GM23338 (cell line): ENCODE data around the gene ACOX3. TPM values are rescaled to one million over a fixed set of nuclear protein-coding genes. Genes with fewer than 3 reads are reported as not detected.

Experiments used
- ATAC-seq: fragments of 200-7000 bp; cut with Tn5 transposase; 3 replicates; pipeline ENCODE4 v1.9.1; 2020
- DNase-seq: peaks from one replicate; pipeline ENCODE4 v3.0.0-alpha.2; 2015; ENCODE audit warnings: low spot score
- H2AFZ ChIP-seq: fragments of 200-600 bp; sonication (generic); 2 replicates; pipeline ENCODE4 v1.8.0; 2016; ENCODE audit warnings: antibody characterized with exemption, mild to moderate bottlenecking, moderate library complexity
- H3F3A ChIP-seq: fragments of 200-600 bp; sonication (generic); replicated peaks from 2 replicates; pipeline ENCODE4 v1.8.0; 2017; ENCODE audit warnings: antibody characterized with exemption, mixed run types, low read depth
- H3K27ac ChIP-seq: fragments of 200-600 bp; sonication (generic); 2 replicates; pipeline ENCODE4 v1.6.1; 2016; ENCODE audit warnings: low read depth
- H3K27me3 ChIP-seq: fragments of 200-600 bp; sonication (generic); 2 replicates; pipeline ENCODE4 v1.8.0; 2016; ENCODE audit warnings: mild to moderate bottlenecking, mixed run types, moderate library complexity; ENCODE audit not compliant: insufficient read depth
- H3K36me3 ChIP-seq: fragments of 200-600 bp; sonication (generic); 2 replicates; pipeline ENCODE4 v1.8.0; 2016; ENCODE audit warnings: mild to moderate bottlenecking; ENCODE audit not compliant: insufficient read depth
- H3K4me1 ChIP-seq: fragments of 200-600 bp; sonication (generic); 2 replicates; pipeline ENCODE4 v1.8.0; 2016; ENCODE audit warnings: mild to moderate bottlenecking, moderate library complexity; ENCODE audit not compliant: insufficient read depth
- H3K4me2 ChIP-seq: fragments of 200-600 bp; sonication (generic); 2 replicates; pipeline ENCODE4 v1.7.1; 2017; ENCODE audit warnings: mixed run types
- H3K4me3 ChIP-seq: fragments of 200-600 bp; sonication (generic); 2 replicates; pipeline ENCODE4 v1.6.1; 2016; ENCODE audit warnings: mixed run types
- H3K79me2 ChIP-seq: fragments of 200-600 bp; sonication (generic); replicated peaks from 2 replicates; pipeline ENCODE4 v1.8.0; 2017; ENCODE audit warnings: mild to moderate bottlenecking; ENCODE audit not compliant: insufficient read depth
- H3K9me2 ChIP-seq: fragments of 200-600 bp; sonication (generic); 2 replicates; pipeline ENCODE4 v1.8.0; 2017; ENCODE audit not compliant: insufficient read depth
- H4K20me1 ChIP-seq: fragments of 200-600 bp; sonication (generic); replicated peaks from 2 replicates; pipeline ENCODE4 v1.8.0; 2017; ENCODE audit warnings: mild to moderate bottlenecking; ENCODE audit not compliant: insufficient read depth
- H3K27ac Mint-ChIP-seq: 2 replicates; pipeline ENCODE4 v1.8.0; 2020; ENCODE audit warnings: inconsistent platforms, mild to moderate bottlenecking, moderate library complexity, mixed read lengths
- H3K27me3 Mint-ChIP-seq: 3 replicates; pipeline ENCODE4 v1.8.0; 2022; ENCODE audit warnings: low read depth, mild to moderate bottlenecking, moderate library complexity, mixed read lengths, inconsistent platforms; ENCODE audit not compliant: insufficient read depth, poor library complexity
- H3K36me3 Mint-ChIP-seq: 3 replicates; pipeline ENCODE4 v1.8.0; 2021; ENCODE audit warnings: low read depth, mild to moderate bottlenecking, inconsistent platforms, moderate library complexity, mixed read lengths
- H3K4me1 Mint-ChIP-seq: 3 replicates; pipeline ENCODE4 v1.8.0; 2020; ENCODE audit warnings: mild to moderate bottlenecking, inconsistent platforms, mixed read lengths
- H3K4me3 Mint-ChIP-seq: 3 replicates; pipeline ENCODE4 v1.8.0; 2021; ENCODE audit warnings: moderate library complexity, mild to moderate bottlenecking, inconsistent platforms, mixed read lengths
- H3K9me3 Mint-ChIP-seq: 3 replicates; pipeline ENCODE4 v1.8.0; 2020; ENCODE audit warnings: moderate library complexity, mild to moderate bottlenecking, inconsistent platforms, mixed read lengths
- CREB1 ChIP-seq: fragments of 250-450 bp; sonication (Bioruptor Pico); IDR thresholded peaks from 2 replicates; pipeline ENCODE4 v1.5.0; 2020; ENCODE audit warnings: low read depth, mild to moderate bottlenecking, moderate library complexity
- EZH2 ChIP-seq: fragments of 200-600 bp; sonication (generic); IDR thresholded peaks from one replicate; pipeline ENCODE4 v1.8.0; 2017; ENCODE audit warnings: antibody characterized with exemption, mild to moderate bottlenecking, low read depth; ENCODE audit not compliant: unreplicated experiment
- EZH2phosphoT487 ChIP-seq: fragments of 200-600 bp; sonication (generic); IDR thresholded peaks from one replicate; pipeline ENCODE4 v1.8.1; 2018; ENCODE audit warnings: antibody characterized with exemption; ENCODE audit not compliant: unreplicated experiment
- JUNB ChIP-seq: IDR thresholded peaks from one replicate; pipeline ENCODE4 v1.6.1; 2016; ENCODE audit warnings: antibody characterized with exemption; ENCODE audit not compliant: unreplicated experiment
- NANOG ChIP-seq: IDR thresholded peaks from 2 replicates; pipeline ENCODE4 v1.6.1; 2016; ENCODE audit warnings: antibody characterized with exemption, borderline replicate concordance
- POLR2AphosphoS5 ChIP-seq: IDR thresholded peaks from 2 replicates; pipeline ENCODE4 v1.6.1; 2016; ENCODE audit warnings: antibody characterized with exemption, low read depth
- STAT1 ChIP-seq: IDR thresholded peaks from one replicate; pipeline ENCODE4 v1.6.1; 2016; ENCODE audit warnings: antibody characterized with exemption; ENCODE audit not compliant: unreplicated experiment
- ZNF114 ChIP-seq: fragments of 250-450 bp; sonication (Bioruptor Pico); IDR thresholded peaks from 2 replicates; pipeline ENCODE4 v1.5.0; 2020; ENCODE audit warnings: mild to moderate bottlenecking, moderate library complexity
- ZNF331 ChIP-seq: fragments of 250-450 bp; sonication (Bioruptor Pico); IDR thresholded peaks from 2 replicates; pipeline ENCODE4 v1.5.0; 2020; ENCODE audit warnings: low read depth, mild to moderate bottlenecking, moderate library complexity
- polyA plus RNA-seq: library from polyadenylated mRNA; unstranded; fragments of >200 nt; fragmentation: Nextera tagmentation; extraction: Ambion mirVana; gene quantifications from 2 replicates; pipeline ENCODE4 v1.2.1, GENCODE V29; 2016
- total RNA-seq: library from RNA; depleted of rRNA; stranded (reverse); fragments of >200 nt; shearing (Covaris generic); gene quantifications from 2 replicates; pipeline ENCODE4 v1.2.3, GENCODE V29; 2014
- TF ChIP-seq, protein P1 (sequence below): IDR thresholded peaks from one replicate; pipeline ENCODE4 v1.6.1; 2018; ENCODE audit warnings: antibody characterized with exemption; ENCODE audit not compliant: unreplicated experiment
- TF ChIP-seq, protein P2 (sequence below): fragments of 250-450 bp; sonication (Bioruptor Pico); IDR thresholded peaks from 2 replicates; pipeline ENCODE4 v1.5.0; 2020; ENCODE audit warnings: mild to moderate bottlenecking, moderate library complexity
- TF ChIP-seq, protein P3 (sequence below), 2 experiments: fragments of 200-600 bp in 1 of 2; sonication (generic) in 1 of 2; conservative IDR thresholded peaks; 2 replicates each; pipeline versions ENCODE4 v1.5.1 to v1.6.1; 2016 to 2017; ENCODE audit warnings: antibody characterized with exemption in 2 of 2, low read depth in 2 of 2, mild to moderate bottlenecking in 2 of 2, moderate library complexity in 1 of 2
- TF ChIP-seq, protein P4 (sequence below): IDR thresholded peaks from 2 replicates; pipeline ENCODE4 v1.6.1; 2016; ENCODE audit warnings: antibody characterized with exemption

The ACOX3 gene
- total and polyA plus RNA-seq, 2 experiments from 2014 or later = 6.4 to 17.2 TPM

DNA sequence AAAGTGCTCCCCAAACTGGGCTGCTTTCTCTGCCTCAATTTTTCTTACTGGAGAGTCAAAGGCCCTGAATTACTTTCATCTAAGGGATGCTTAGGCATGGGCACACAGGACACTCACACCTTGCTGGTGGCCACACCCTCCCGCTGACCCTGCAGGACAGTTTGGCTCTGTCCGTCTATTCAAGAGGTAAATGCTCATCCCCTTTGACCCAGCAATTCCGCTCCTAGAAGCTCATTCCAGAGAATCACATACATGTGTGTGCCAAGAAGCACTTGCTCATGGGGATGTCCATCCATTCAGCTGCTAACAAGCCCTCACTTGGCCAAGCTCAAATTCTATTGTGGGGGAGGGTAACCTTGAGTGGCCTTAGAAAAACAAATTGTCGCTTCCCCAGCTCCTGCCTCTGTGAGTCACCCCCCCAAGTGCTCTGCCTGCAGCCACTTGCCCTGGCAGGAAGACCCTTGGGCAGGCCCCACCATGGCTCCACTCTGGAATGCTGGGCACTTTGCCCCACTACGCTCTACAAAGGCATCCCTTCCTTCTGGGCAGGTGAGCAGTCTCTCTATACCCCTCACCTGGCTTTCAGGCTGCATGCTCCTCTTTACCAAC, 116.5 kb downstream of the ACOX3 start:
- Mint-ChIP-seq H3K36me3 (no peaks in the 10 kb centered on the region), H3K27ac (no peak overlapping the region), H3K4me3 (no peak overlapping the region), H3K27me3 (peaks cover 3% of the 10 kb centered on the region), H3K9me3 (peaks cover 5% of the 10 kb centered on the region; the same call in 2 of the 3 replicates), H3K4me1 (no peaks in the 10 kb centered on the region)
- H3K4me3 ChIP-seq = no peak overlapping the region
- H3F3A ChIP-seq = no peaks in the 10 kb centered on the region
- TF ChIP-seq EZH2phosphoT487 (no peak), ZNF114 (CRISPR knock-in tag) (no peak), CREB1 (no peak), JUNB (no peak), EZH2 (no peak), STAT1 (no peak), ZNF331 (CRISPR knock-in tag) (no peak), NANOG (no peak), POLR2AphosphoS5 (no peak)
- TF ChIP-seq, protein P1, sequence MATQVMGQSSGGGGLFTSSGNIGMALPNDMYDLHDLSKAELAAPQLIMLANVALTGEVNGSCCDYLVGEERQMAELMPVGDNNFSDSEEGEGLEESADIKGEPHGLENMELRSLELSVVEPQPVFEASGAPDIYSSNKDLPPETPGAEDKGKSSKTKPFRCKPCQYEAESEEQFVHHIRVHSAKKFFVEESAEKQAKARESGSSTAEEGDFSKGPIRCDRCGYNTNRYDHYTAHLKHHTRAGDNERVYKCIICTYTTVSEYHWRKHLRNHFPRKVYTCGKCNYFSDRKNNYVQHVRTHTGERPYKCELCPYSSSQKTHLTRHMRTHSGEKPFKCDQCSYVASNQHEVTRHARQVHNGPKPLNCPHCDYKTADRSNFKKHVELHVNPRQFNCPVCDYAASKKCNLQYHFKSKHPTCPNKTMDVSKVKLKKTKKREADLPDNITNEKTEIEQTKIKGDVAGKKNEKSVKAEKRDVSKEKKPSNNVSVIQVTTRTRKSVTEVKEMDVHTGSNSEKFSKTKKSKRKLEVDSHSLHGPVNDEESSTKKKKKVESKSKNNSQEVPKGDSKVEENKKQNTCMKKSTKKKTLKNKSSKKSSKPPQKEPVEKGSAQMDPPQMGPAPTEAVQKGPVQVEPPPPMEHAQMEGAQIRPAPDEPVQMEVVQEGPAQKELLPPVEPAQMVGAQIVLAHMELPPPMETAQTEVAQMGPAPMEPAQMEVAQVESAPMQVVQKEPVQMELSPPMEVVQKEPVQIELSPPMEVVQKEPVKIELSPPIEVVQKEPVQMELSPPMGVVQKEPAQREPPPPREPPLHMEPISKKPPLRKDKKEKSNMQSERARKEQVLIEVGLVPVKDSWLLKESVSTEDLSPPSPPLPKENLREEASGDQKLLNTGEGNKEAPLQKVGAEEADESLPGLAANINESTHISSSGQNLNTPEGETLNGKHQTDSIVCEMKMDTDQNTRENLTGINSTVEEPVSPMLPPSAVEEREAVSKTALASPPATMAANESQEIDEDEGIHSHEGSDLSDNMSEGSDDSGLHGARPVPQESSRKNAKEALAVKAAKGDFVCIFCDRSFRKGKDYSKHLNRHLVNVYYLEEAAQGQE = no peak
- TF ChIP-seq, protein P2, sequence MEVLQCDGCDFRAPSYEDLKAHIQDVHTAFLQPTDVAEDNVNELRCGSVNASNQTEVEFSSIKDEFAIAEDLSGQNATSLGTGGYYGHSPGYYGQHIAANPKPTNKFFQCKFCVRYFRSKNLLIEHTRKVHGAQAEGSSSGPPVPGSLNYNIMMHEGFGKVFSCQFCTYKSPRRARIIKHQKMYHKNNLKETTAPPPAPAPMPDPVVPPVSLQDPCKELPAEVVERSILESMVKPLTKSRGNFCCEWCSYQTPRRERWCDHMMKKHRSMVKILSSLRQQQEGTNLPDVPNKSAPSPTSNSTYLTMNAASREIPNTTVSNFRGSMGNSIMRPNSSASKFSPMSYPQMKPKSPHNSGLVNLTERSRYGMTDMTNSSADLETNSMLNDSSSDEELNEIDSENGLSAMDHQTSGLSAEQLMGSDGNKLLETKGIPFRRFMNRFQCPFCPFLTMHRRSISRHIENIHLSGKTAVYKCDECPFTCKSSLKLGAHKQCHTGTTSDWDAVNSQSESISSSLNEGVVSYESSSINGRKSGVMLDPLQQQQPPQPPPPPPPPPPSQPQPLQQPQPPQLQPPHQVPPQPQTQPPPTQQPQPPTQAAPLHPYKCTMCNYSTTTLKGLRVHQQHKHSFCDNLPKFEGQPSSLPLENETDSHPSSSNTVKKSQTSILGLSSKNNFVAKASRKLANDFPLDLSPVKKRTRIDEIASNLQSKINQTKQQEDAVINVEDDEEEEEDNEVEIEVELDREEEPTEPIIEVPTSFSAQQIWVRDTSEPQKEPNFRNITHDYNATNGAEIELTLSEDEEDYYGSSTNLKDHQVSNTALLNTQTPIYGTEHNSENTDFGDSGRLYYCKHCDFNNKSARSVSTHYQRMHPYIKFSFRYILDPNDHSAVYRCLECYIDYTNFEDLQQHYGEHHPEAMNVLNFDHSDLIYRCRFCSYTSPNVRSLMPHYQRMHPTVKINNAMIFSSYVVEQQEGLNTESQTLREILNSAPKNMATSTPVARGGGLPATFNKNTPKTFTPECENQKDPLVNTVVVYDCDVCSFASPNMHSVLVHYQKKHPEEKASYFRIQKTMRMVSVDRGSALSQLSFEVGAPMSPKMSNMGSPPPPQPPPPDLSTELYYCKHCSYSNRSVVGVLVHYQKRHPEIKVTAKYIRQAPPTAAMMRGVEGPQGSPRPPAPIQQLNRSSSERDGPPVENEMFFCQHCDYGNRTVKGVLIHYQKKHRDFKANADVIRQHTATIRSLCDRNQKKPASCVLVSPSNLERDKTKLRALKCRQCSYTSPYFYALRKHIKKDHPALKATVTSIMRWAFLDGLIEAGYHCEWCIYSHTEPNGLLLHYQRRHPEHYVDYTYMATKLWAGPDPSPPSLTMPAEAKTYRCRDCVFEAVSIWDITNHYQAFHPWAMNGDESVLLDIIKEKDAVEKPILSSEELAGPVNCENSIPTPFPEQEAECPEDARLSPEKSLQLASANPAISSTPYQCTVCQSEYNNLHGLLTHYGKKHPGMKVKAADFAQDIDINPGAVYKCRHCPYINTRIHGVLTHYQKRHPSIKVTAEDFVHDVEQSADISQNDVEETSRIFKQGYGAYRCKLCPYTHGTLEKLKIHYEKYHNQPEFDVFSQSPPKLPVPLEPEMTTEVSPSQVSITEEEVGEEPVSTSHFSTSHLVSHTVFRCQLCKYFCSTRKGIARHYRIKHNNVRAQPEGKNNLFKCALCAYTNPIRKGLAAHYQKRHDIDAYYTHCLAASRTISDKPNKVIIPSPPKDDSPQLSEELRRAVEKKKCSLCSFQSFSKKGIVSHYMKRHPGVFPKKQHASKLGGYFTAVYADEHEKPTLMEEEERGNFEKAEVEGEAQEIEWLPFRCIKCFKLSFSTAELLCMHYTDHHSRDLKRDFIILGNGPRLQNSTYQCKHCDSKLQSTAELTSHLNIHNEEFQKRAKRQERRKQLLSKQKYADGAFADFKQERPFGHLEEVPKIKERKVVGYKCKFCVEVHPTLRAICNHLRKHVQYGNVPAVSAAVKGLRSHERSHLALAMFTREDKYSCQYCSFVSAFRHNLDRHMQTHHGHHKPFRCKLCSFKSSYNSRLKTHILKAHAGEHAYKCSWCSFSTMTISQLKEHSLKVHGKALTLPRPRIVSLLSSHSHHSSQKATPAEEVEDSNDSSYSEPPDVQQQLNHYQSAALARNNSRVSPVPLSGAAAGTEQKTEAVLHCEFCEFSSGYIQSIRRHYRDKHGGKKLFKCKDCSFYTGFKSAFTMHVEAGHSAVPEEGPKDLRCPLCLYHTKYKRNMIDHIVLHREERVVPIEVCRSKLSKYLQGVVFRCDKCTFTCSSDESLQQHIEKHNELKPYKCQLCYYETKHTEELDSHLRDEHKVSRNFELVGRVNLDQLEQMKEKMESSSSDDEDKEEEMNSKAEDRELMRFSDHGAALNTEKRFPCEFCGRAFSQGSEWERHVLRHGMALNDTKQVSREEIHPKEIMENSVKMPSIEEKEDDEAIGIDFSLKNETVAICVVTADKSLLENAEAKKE = no peak
- TF ChIP-seq, protein P3, sequence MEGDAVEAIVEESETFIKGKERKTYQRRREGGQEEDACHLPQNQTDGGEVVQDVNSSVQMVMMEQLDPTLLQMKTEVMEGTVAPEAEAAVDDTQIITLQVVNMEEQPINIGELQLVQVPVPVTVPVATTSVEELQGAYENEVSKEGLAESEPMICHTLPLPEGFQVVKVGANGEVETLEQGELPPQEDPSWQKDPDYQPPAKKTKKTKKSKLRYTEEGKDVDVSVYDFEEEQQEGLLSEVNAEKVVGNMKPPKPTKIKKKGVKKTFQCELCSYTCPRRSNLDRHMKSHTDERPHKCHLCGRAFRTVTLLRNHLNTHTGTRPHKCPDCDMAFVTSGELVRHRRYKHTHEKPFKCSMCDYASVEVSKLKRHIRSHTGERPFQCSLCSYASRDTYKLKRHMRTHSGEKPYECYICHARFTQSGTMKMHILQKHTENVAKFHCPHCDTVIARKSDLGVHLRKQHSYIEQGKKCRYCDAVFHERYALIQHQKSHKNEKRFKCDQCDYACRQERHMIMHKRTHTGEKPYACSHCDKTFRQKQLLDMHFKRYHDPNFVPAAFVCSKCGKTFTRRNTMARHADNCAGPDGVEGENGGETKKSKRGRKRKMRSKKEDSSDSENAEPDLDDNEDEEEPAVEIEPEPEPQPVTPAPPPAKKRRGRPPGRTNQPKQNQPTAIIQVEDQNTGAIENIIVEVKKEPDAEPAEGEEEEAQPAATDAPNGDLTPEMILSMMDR (conservative IDR thresholded peaks at IDR 0.05; ENCODE audit: low read depth in 2 of 2) = no peak
- TF ChIP-seq, protein P4, sequence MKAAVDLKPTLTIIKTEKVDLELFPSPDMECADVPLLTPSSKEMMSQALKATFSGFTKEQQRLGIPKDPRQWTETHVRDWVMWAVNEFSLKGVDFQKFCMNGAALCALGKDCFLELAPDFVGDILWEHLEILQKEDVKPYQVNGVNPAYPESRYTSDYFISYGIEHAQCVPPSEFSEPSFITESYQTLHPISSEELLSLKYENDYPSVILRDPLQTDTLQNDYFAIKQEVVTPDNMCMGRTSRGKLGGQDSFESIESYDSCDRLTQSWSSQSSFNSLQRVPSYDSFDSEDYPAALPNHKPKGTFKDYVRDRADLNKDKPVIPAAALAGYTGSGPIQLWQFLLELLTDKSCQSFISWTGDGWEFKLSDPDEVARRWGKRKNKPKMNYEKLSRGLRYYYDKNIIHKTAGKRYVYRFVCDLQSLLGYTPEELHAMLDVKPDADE = no peak
- H3K4me2 ChIP-seq = no peak overlapping the region
- no peaks in the 10 kb centered on the region for H4K20me1 ChIP-seq
- H3K4me1 ChIP-seq = no peaks in the 10 kb centered on the region
- no peak for ATAC-seq
- peaks cover 6% of the 10 kb centered on the region; the same call in 1 of the 2 replicates for H3K9me2 ChIP-seq
- DNase-seq = no peak
- H3K27ac ChIP-seq = no peak overlapping the region
- H3K36me3 ChIP-seq = no peaks in the 10 kb centered on the region
- no peak overlapping the region for H2AFZ ChIP-seq
- H3K79me2 ChIP-seq = no peaks in the 10 kb centered on the region
- no peaks in the 10 kb centered on the region for H3K27me3 ChIP-seq
